Ovary (tissue), 9 donors: ENCODE data around the gene ANXA11. TPM values are rescaled to one million over a fixed set of nuclear protein-coding genes. Genes with fewer than 3 reads are reported as not detected.
"Not testable (repeated sequence)": the region's sequence is repeated elsewhere in the genome, so short reads cannot be mapped to it uniquely, and the experiment has no call there.

Source experiments
- DNase-seq, 5 donors: peaks; one replicate each; pipeline ENCODE4 v3.0.0-alpha.2; 2019 to 2020
- H3K27ac ChIP-seq, 2 donors: fragments of 200-600 bp; one replicate each; pipeline versions ENCODE4 v1.5.1 to v1.8.0; 2019 to 2022
- H3K27me3 ChIP-seq: fragments of 200-600 bp; one replicate; pipeline ENCODE4 v1.8.0; 2022
- H3K36me3 ChIP-seq: fragments of 200-600 bp; sonication (generic); one replicate; pipeline ENCODE4 v1.5.1; 2019
- H3K4me1 ChIP-seq: one replicate; pipeline ENCODE4 v1.8.1; 2013; ENCODE audit warnings: mild to moderate bottlenecking, moderate library complexity; ENCODE audit not compliant: insufficient read depth
- H3K4me3 ChIP-seq: fragments of 200-600 bp; sonication (generic); one replicate; pipeline ENCODE4 v1.5.1; 2017
- H3K9me3 ChIP-seq, 2 donors: fragments of 200-600 bp in 1 of 2; sonication (generic) in 1 of 2; one replicate each; pipeline versions ENCODE4 v1.5.1 to v1.8.1; 2013 to 2019; ENCODE audit warnings: mild to moderate bottlenecking in 1 of 2, moderate library complexity in 1 of 2
- WGBS, 3 donors: extraction: QIAGEN DNeasy Blood & Tissue Kit in 1 of 3; methylation state at CpG; one replicate each; pipeline versions ENCODE4 v1.1.5 to v1.1.7; 2013 to 2017; 5-methylcytosine and 5-hydroxymethylcytosine counted together
- intact Hi-C, 4 donors: fragments of 100-400 bp; cut with DNase I; formaldehyde crosslinking; loops; one replicate each; pipeline versions ENCODE4 v1.11.0 to v1.15.1; 2022 to 2023
- polyA plus RNA-seq, 2 donors: library from polyadenylated mRNA; stranded (reverse); fragments of 200-250 nt in 1 of 2; fragments of 350-450 nt in 1 of 2; fragmentation: Illumina TruSeq in 1 of 2; extraction: RNeasy Lipid Tissue Mini Kit (QIAGEN cat#74804) in 1 of 2; gene quantifications; one replicate each; pipeline ENCODE4 v1.2.3, GENCODE V29; 2013 to 2014
- total RNA-seq, 7 donors: library from RNA; depleted of rRNA in 2 of 7; stranded (reverse); fragments of >200 nt in 2 of 7; fragmentation: NEBNext Ultra II Directional in 3 of 7; extraction: Animal tissue kit (Norgen Biotek cat#: 25700) in 3 of 7; gene quantifications; one replicate each; pipeline versions ENCODE4 v1.1.0 to v1.2.4, GENCODE V29; 2016 to 2023
- donor health status: DM: no; HTN: no; CAD: no; lungs with moderate emphysema.
- donor health status: DM: no; HTN: no; CAD: no.
- donor health status: Bipolar disorder and iron deficiency.
- donor health status: DM: yes; HTN: yes; CAD: no.
- donor health status: DM: no; HTN: no; CAD: no.
- donor health status: DM: yes; HTN: yes; CAD: no.

Gene ANXA11
- total and polyA plus RNA-seq, 9 donors, result 44.2 to 372 (median 137) TPM

DNA sequence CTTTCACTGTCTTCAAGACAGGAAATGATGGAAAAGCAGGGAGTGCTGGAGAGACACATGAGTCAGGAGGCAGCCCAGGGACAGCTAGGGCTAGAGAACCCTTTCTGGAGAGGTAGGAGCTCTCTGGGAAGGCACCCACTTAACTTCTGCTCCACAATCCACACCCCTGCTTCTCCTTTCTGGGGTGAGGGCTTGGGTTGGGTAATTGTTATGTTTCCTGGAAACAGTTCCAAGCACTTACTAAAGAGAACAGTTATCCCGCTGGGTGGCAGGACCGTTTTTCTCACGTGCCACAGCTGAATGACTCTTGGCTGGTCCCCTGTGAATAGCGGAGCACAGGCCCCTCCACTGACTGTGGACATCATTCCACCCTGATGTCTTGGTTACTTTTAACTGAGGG lies 44.6 kb upstream of the ANXA11 start:
- H3K4me1 ChIP-seq, intact Hi-C loops, H3K27me3 ChIP-seq, H3K36me3 ChIP-seq, H3K9me3 ChIP-seq, H3K4me3 ChIP-seq, H3K27ac ChIP-seq, DNase-seq: not testable (repeated sequence)
- WGBS, 3 donors, result 69% methylated on average over 3 of the region's 4 CpGs; no CpG with 5 or more reads in 2 of the 3 donors

DNA sequence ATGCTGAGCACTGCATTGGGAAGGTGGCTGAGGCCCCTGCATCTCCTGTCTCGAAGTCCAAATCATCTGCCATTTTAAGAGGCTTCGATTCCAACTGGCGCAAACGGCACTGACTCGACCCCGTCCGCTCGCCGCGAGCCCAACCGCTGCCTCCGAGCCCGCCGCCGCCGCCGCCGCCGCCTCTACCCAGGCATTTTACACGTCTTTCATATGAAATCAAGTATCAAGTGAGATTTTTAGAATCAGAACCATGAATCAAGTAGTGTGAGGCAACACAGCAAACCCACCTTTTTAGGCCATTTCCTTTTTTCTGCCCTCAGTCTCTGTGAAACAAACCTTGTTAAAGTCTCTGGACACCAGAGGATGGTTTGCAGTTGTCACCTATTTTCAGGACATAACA lies 42.3 kb upstream of the ANXA11 start:
- H3K4me3 ChIP-seq, H3K4me1 ChIP-seq, DNase-seq, H3K27me3 ChIP-seq, intact Hi-C loops, H3K27ac ChIP-seq, H3K36me3 ChIP-seq, H3K9me3 ChIP-seq: not testable (repeated sequence)
- 90 to 100% (median 97%) methylated on average over 1 to 18 of the region's 20 CpGs for WGBS, 3 donors

GRCh38 chr10:80244371-80244770 lies 39.0 kb upstream of the ANXA11 start:
- H3K36me3 ChIP-seq, H3K27ac ChIP-seq, H3K27me3 ChIP-seq, H3K4me1 ChIP-seq, H3K9me3 ChIP-seq, H3K4me3 ChIP-seq, intact Hi-C loops, DNase-seq: not testable (repeated sequence)
- 78 to 86% (median 79%) methylated on average over 3 of the region's 3 CpGs for WGBS, 3 donors

- DNase-seq, H3K27me3 ChIP-seq, H3K4me1 ChIP-seq, intact Hi-C loops, H3K4me3 ChIP-seq, H3K36me3 ChIP-seq, H3K27ac ChIP-seq, H3K9me3 ChIP-seq: not testable (repeated sequence)
- 11 to 58% (median 20%) methylated on average over 2 to 3 of the region's 4 CpGs for WGBS, 3 donors
These were observed 37.0 kb upstream of the ANXA11 start for GRCh38 chr10:80242341-80242740.

DNA sequence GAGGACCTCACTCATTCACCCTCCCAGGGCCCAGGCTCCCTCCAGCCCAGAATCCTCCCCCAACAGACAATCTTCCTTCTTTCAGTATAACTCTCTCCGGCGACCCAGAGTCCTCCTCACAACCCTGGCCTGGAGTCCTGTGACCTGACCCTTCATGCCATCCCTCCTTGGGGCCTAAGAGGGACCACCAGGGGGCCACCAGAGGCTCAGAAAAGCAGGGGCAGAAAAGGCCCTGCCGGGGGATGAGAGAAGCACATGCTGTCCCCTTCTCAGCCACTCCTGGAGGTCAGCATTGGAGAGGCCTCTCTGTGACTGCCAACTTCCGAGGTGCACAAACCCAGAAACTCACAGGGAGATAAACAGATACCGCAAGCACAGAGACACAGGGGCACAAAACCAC lies 31.1 kb upstream of the ANXA11 start:
- H3K4me1 ChIP-seq, H3K4me3 ChIP-seq, intact Hi-C loops, H3K9me3 ChIP-seq, H3K27me3 ChIP-seq, H3K36me3 ChIP-seq, H3K27ac ChIP-seq, DNase-seq: not testable (repeated sequence)
- WGBS, 3 donors, result 79 to 100% methylated on average over 1 to 5 of the region's 5 CpGs; no CpG with 5 or more reads in 1 of the 3 donors

DNA sequence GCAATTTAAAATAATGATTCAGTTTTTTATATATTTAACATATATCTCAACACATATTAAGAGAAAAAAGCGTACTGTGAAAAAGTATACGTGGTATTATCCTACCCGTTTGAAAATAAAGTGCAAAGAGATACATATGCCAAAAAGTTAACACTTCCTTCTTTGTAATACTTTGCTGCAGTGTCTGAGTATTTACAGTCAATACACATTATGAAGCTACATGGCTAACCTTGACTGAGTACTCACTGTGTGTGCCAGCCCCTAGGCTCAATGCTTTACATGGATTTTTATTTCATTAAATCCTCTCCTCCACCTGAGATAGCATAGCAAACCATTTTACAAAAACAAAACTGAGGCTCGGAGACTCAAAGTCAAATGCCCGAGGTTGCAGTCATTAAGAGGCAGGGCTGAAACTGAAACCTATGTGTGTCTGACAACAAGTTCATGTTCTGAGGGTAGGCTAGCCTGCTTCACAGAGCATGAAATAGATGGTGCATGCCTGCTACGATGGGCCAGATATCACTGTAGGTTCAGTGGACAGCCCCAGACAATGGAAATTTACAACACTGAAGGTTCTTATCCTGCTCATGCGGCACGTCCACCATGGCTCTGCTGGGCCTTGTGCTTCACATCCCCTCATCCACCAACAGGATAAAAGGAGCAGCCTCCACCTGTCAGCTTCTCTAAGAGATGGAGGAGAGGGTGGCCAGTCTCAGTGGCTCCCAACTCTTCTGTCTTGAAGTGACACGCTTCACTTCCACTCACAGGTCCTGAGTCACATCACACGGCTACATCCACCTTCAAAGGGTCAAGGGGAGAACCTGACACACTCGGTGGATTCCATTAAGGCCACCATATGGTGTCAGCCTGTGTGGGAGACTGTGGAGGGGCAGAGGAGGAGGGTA lies 29.2 kb upstream of the ANXA11 start:
- H3K4me3 ChIP-seq, H3K9me3 ChIP-seq, H3K27ac ChIP-seq, H3K4me1 ChIP-seq, H3K27me3 ChIP-seq, intact Hi-C loops, H3K36me3 ChIP-seq, DNase-seq: not testable (repeated sequence)
- WGBS, 3 donors, result 69 to 77% (median 74%) methylated on average over 11 of the region's 11 CpGs

- H3K27me3 ChIP-seq, H3K4me3 ChIP-seq, H3K9me3 ChIP-seq, H3K4me1 ChIP-seq, H3K36me3 ChIP-seq, H3K27ac ChIP-seq, DNase-seq, intact Hi-C loops: not testable (repeated sequence)
- 44 to 49% (median 45%) methylated on average over 1 of the region's 1 CpG for WGBS, 3 donors
These were observed 28.5 kb upstream of the ANXA11 start for GRCh38 chr10:80233871-80234270.

DNA sequence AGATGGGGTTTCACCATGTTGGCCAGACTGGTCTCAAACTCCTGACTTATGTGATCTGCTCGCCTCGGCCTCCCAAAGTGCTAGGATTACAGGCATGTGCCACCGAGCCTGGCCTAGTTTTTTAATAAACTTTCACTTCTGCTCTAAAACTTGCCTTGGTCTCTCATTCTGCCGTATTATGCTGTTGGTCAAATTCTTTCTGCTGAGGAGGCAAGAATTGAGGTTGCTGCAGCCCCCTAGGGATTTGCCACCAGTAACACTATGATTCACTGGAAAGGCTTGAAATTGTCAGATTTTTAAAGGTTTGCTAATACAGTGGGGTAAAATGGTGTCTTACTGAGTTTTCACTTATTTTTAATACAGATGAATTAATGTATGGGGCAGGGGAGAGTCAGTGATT lies 21.4 kb upstream of the ANXA11 start:
- not testable (repeated sequence) for H3K27ac ChIP-seq, DNase-seq, H3K4me3 ChIP-seq, H3K27me3 ChIP-seq, H3K36me3 ChIP-seq, H3K9me3 ChIP-seq, H3K4me1 ChIP-seq
- intact Hi-C loops, result loop anchor here in 1 of 4 donors (10.0 kb wide), 1 partner anchor 852 kb away; no protein-coding TSS in a partner anchor
- WGBS, 3 donors, result 72 to 82% (median 72%) methylated on average over 4 of the region's 4 CpGs

- not testable (repeated sequence) for H3K27me3 ChIP-seq, H3K27ac ChIP-seq, H3K9me3 ChIP-seq, H3K36me3 ChIP-seq, DNase-seq, H3K4me1 ChIP-seq, H3K4me3 ChIP-seq
- WGBS, 3 donors, result 53 to 71% methylated on average over 2 of the region's 5 CpGs; no CpG with 5 or more reads in 1 of the 3 donors
- intact Hi-C loops, result loop anchor here in 3 of 4 donors (5.0 to 10.0 kb wide), 2 partner anchors 81 to 848 kb away; no protein-coding TSS in a partner anchor
These were observed 17.7 kb upstream of the ANXA11 start for GRCh38 chr10:80223031-80223419.

DNA sequence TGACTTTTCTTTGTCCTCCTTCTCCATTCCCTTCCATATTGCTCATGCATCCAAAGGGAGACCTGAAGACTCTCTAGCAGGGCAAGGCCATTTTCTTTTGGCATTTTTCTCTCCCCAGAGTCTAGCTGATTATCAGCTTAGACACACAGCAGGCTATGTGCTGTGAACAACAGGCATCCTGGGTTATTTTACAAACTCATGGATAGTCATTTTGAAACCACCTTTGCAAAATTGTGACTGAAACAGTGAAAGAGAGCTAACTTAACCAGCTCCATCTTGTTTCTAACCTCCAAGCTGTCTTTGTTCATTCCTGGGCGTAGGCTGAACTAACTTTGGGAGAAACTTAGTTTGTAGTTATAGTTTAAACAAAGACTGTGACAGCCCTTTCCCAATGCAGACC lies 13.5 kb upstream of the ANXA11 start:
- intact Hi-C loops, H3K4me1 ChIP-seq, H3K27me3 ChIP-seq, H3K4me3 ChIP-seq, H3K27ac ChIP-seq, H3K36me3 ChIP-seq, DNase-seq, H3K9me3 ChIP-seq: not testable (repeated sequence)
- WGBS, 3 donors, result 79 to 94% (median 85%) methylated on average over 1 of the region's 1 CpG

DNA sequence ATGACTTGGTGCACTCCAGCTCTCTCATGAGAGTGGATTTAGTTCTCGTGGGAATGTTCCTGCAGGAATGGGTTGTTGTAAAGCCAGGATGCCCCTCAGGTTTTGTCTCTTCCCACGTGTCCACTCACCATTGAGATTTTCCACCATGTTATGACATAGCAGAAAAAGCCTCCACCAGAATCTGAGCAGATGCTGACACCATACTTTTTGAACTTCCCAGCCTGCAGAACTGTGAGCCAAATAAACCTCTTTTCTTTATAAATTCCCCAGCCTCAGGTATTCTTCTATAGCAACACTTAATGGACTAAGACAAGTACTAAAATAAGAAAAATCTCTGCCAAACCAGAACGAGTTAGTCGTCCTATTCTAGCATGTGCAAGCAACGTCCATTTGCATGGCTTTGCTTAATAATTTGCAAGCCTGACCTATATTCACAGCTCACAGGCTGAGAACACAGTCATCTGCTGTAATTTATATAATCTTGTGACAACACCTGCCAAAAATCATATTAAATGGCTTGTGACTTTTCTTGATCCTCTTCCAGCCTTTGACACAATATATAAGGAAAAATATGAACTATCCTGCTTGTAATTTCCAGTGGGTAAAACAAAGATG lies 9.1 kb upstream of the ANXA11 start:
- WGBS, 3 donors, result 79 to 89% (median 84%) methylated on average over 5 of the region's 5 CpGs
- H3K4me1 ChIP-seq, DNase-seq, H3K36me3 ChIP-seq, H3K4me3 ChIP-seq, H3K27me3 ChIP-seq, H3K9me3 ChIP-seq, H3K27ac ChIP-seq, intact Hi-C loops: not testable (repeated sequence)
